RWPE2 (cell line): ENCODE data around the gene TMEM266.

Source experiments
- ATAC-seq: fragments of 200-7000 bp; cut with Tn5 transposase; 3 replicates; pipeline ENCODE4 v1.9.1; 2021; ENCODE audit warnings: low read depth
- DNase-seq: peaks from one replicate; pipeline ENCODE4 v3.0.0-alpha.2; 2020; ENCODE audit warnings: low spot score
- H3K27ac ChIP-seq: fragments of 450-650 bp; 2 replicates; pipeline ENCODE4 v1.5.1; 2017; ENCODE audit warnings: mild to moderate bottlenecking; ENCODE audit not compliant: poor library complexity, severe bottlenecking
- H3K27me3 ChIP-seq: fragments of 250-450 bp; sonication (Bioruptor Pico); 2 replicates; pipeline ENCODE4 v1.5.1; 2021; ENCODE audit warnings: mild to moderate bottlenecking, moderate library complexity; ENCODE audit not compliant: insufficient read depth, poor library complexity, severe bottlenecking
- H3K36me3 ChIP-seq: fragments of 250-450 bp; sonication (Bioruptor Pico); 2 replicates; pipeline ENCODE4 v1.5.1; 2020; ENCODE audit warnings: low read depth, mild to moderate bottlenecking, moderate library complexity
- H3K4me1 ChIP-seq: fragments of 250-450 bp; sonication (Bioruptor Pico); 2 replicates; pipeline ENCODE4 v1.5.1; 2021; ENCODE audit warnings: mild to moderate bottlenecking, moderate library complexity; ENCODE audit not compliant: insufficient read depth, poor library complexity, severe bottlenecking
- H3K4me3 ChIP-seq: fragments of 250-450 bp; sonication (Bioruptor Pico); 2 replicates; pipeline ENCODE4 v1.5.1; 2021; ENCODE audit warnings: mild to moderate bottlenecking, moderate library complexity; ENCODE audit not compliant: severe bottlenecking
- H3K9me3 ChIP-seq: fragments of 250-450 bp; sonication (Bioruptor Pico); 2 replicates; pipeline ENCODE4 v1.5.1; 2021; ENCODE audit warnings: mild to moderate bottlenecking, moderate library complexity; ENCODE audit not compliant: severe bottlenecking
- CTCF ChIP-seq: fragments of 450-650 bp; IDR thresholded peaks from one replicate; pipeline ENCODE4 v1.5.1; 2017; ENCODE audit warnings: mild to moderate bottlenecking, moderate library complexity; ENCODE audit not compliant: poor library complexity, severe bottlenecking

TMEM266 gene

GRCh38 chr15:76149291-76149915, 89.6 kb downstream of the TMEM266 start:
- Histone ChIP-seq H3K4me3 (no peak overlapping the region), H3K27me3 (no peaks in the 10 kb centered on the region), H3K9me3 (no peaks in the 10 kb centered on the region), H3K4me1 (peaks cover 14% of the 10 kb centered on the region), H3K36me3 (no peaks in the 10 kb centered on the region), H3K27ac (no peak overlapping the region)
- ATAC-seq: no peak
- no peak for DNase-seq
- no peak for TF ChIP-seq CTCF

- peak overlapping the region; percentile 27 for H3K27ac ChIP-seq
- no peaks in the 10 kb centered on the region for H3K27me3 ChIP-seq
- ATAC-seq (peak; percentile 3; the same call in 2 of the 3 replicates), DNase-seq (no peak)
- H3K4me1 ChIP-seq: peaks cover 14% of the 10 kb centered on the region
- no peaks in the 10 kb centered on the region for H3K36me3 ChIP-seq
- no peak overlapping the region for H3K4me3 ChIP-seq
- no peaks in the 10 kb centered on the region for H3K9me3 ChIP-seq
- TF ChIP-seq CTCF: no peak
Observed at GRCh38 chr15:76150513-76150912, 90.7 kb downstream of the TMEM266 start.

GRCh38 chr15:76150971-76151598, 91.3 kb downstream of the TMEM266 start:
- Histone ChIP-seq H3K27ac (peak overlapping the region; percentile 27), H3K4me3 (no peak overlapping the region), H3K4me1 (peaks cover 14% of the 10 kb centered on the region), H3K27me3 (no peaks in the 10 kb centered on the region), H3K9me3 (no peaks in the 10 kb centered on the region), H3K36me3 (no peaks in the 10 kb centered on the region)
- DNase-seq: peak; percentile 98
- peak; percentile 99 for TF ChIP-seq CTCF
- peak; percentile 82 for ATAC-seq

- Histone ChIP-seq H3K4me1 (peaks cover 14% of the 10 kb centered on the region), H3K9me3 (no peaks in the 10 kb centered on the region), H3K27me3 (no peaks in the 10 kb centered on the region), H3K27ac (peak overlapping the region; percentile 27), H3K36me3 (no peaks in the 10 kb centered on the region), H3K4me3 (no peak overlapping the region)
- no peak for DNase-seq
- no peak for ATAC-seq
- TF ChIP-seq CTCF: no peak
Observed at GRCh38 chr15:76151599-76151974, 91.8 kb downstream of the TMEM266 start.

DNA sequence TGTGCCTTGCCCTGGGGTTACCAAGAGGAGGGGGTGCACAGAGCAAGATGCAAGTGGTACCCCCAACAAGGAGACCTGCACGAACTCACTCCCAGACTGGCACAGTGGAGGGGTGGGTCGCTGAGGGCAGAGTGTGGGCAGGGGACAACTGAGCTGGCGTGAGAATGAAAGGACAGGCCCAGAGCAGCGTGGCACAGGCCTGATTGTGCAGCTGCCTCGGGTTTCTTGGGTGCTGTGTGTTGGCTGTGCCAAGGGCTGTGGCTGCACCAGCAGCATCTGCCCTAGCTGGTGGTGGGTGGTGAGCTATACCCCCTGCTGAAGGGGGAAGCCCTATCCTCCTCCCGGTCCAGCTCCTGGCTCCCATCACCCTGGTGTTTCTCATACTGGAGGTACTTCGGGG, 92.4 kb downstream of the TMEM266 start:
- Histone ChIP-seq H3K36me3 (no peaks in the 10 kb centered on the region), H3K4me1 (peaks cover 14% of the 10 kb centered on the region), H3K4me3 (no peak overlapping the region), H3K27me3 (no peaks in the 10 kb centered on the region), H3K27ac (no peak overlapping the region), H3K9me3 (no peaks in the 10 kb centered on the region)
- no peak for TF ChIP-seq CTCF
- DNase-seq (no peak), ATAC-seq (no peak)
